Measurements from ENCODE around the gene DVL1. TPM values are rescaled to one million over a fixed set of nuclear protein-coding genes. Genes with fewer than 3 reads are reported as not detected.
"Not testable (repeated sequence)": the region's sequence is repeated elsewhere in the genome, so short reads cannot be mapped to it uniquely, and the experiment has no call there.

Gene DVL1
- polyA plus RNA-seq, 1 donor from 2014 or later = 100 TPM

GRCh38 chr1:1317420-1317819 is 31.8 kb downstream of the DVL1 start:
- no peaks in the 10 kb centered on the region for H3K27me3 ChIP-seq (ENCODE audit: insufficient read depth, low read depth, low read length)
- H3F3A ChIP-seq (ENCODE audit: insufficient read depth, low read length, poor library complexity, severe bottlenecking) = no peaks in the 10 kb centered on the region
- TF ChIP-seq MXI1 (conservative IDR thresholded peaks at IDR 0.05; ENCODE audit: poor library complexity, severe bottlenecking) (no peak), POLR2AphosphoS5 (IDR thresholded peaks at IDR 0.05) (no peak), EZH2 (IDR thresholded peaks at IDR 0.05; ENCODE audit: borderline replicate concordance, insufficient read depth, low read length, poor library complexity, severe bottlenecking) (no peak), TAF1 (IDR thresholded peaks at IDR 0.05; ENCODE audit: low read depth) (no peak), RAD21 (conservative IDR thresholded peaks at IDR 0.05) (no peak), SMC3 (conservative IDR thresholded peaks at IDR 0.05; ENCODE audit: poor library complexity) (no peak), EP300 (conservative IDR thresholded peaks at IDR 0.05; ENCODE audit: poor library complexity, severe bottlenecking) (no peak), CTCF (IDR thresholded peaks at IDR 0.05; ENCODE audit: poor library complexity, severe bottlenecking) (no peak)
- TF ChIP-seq, protein P1, sequence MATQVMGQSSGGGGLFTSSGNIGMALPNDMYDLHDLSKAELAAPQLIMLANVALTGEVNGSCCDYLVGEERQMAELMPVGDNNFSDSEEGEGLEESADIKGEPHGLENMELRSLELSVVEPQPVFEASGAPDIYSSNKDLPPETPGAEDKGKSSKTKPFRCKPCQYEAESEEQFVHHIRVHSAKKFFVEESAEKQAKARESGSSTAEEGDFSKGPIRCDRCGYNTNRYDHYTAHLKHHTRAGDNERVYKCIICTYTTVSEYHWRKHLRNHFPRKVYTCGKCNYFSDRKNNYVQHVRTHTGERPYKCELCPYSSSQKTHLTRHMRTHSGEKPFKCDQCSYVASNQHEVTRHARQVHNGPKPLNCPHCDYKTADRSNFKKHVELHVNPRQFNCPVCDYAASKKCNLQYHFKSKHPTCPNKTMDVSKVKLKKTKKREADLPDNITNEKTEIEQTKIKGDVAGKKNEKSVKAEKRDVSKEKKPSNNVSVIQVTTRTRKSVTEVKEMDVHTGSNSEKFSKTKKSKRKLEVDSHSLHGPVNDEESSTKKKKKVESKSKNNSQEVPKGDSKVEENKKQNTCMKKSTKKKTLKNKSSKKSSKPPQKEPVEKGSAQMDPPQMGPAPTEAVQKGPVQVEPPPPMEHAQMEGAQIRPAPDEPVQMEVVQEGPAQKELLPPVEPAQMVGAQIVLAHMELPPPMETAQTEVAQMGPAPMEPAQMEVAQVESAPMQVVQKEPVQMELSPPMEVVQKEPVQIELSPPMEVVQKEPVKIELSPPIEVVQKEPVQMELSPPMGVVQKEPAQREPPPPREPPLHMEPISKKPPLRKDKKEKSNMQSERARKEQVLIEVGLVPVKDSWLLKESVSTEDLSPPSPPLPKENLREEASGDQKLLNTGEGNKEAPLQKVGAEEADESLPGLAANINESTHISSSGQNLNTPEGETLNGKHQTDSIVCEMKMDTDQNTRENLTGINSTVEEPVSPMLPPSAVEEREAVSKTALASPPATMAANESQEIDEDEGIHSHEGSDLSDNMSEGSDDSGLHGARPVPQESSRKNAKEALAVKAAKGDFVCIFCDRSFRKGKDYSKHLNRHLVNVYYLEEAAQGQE (IDR thresholded peaks at IDR 0.05; ENCODE audit: borderline replicate concordance) = no peak
- H3K9me2 ChIP-seq (ENCODE audit: insufficient read depth, low read length) = no peaks in the 10 kb centered on the region
- H3K27ac ChIP-seq (ENCODE audit: low read length) = no peak overlapping the region
- H3K4me2 ChIP-seq (ENCODE audit: low read length) = no peak overlapping the region
- no peak overlapping the region for H2AFZ ChIP-seq (ENCODE audit: low read depth, low read length)
- no peak overlapping the region for H3K4me3 ChIP-seq (ENCODE audit: low read length)
- H3K36me3 ChIP-seq (ENCODE audit: insufficient read depth, low read length) = no peaks in the 10 kb centered on the region
- H3K9me3 ChIP-seq (ENCODE audit: low read length) = no peaks in the 10 kb centered on the region
- H4K20me1 ChIP-seq (ENCODE audit: insufficient read depth) = peaks cover 16% of the 10 kb centered on the region
- H3K79me2 ChIP-seq (replicated peaks; ENCODE audit: insufficient read depth, low read length) = peaks cover 7% of the 10 kb centered on the region
- no peak overlapping the region for H3K9ac ChIP-seq (ENCODE audit: low read length)

GRCh38 chr1:1316199-1316598 is 33.0 kb downstream of the DVL1 start:
- not testable (repeated sequence) for H3K27ac ChIP-seq (ENCODE audit: low read length); H3K9me2 ChIP-seq (ENCODE audit: insufficient read depth, low read length); H3K9ac ChIP-seq (ENCODE audit: low read length); H3K27me3 ChIP-seq (ENCODE audit: insufficient read depth, low read depth, low read length); H3K4me2 ChIP-seq (ENCODE audit: low read length); H3K4me3 ChIP-seq (ENCODE audit: low read length); H3K9me3 ChIP-seq (ENCODE audit: low read length); H3F3A ChIP-seq (ENCODE audit: insufficient read depth, low read length, poor library complexity, severe bottlenecking); H2AFZ ChIP-seq (ENCODE audit: low read depth, low read length); H3K36me3 ChIP-seq (ENCODE audit: insufficient read depth, low read length); H3K79me2 ChIP-seq (replicated peaks; ENCODE audit: insufficient read depth, low read length)
- peaks cover 11% of the 10 kb centered on the region for H4K20me1 ChIP-seq (ENCODE audit: insufficient read depth)

DNA sequence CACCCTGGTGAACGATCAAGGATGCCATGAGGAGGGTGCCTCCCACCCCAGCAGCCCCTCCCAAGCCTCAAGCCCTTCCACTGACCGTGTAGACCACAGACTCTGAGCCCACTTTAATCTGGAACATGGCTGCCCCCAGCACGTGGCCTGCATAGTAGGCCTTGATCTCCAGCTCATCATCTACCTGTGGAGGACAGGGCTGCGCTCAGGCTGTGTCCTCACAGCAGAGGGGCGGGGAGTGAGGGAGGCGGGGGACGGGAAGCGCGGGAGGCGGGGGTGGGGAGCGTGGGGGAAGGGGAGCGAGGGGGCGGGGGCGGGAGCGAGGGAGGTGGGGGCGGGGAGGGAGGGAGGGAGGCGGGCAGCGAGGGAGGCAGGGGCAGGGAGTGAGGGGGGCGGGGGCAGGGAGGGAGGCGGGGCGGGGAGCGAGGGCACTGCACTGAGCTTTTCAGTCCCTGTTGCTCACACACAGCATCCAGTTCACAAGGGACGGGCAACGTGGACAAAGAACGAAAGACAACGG is 33.7 kb downstream of the DVL1 start:
- peaks cover 5% of the 10 kb centered on the region for H4K20me1 ChIP-seq (ENCODE audit: insufficient read depth)
- no peaks in the 10 kb centered on the region for H3K9me2 ChIP-seq (ENCODE audit: insufficient read depth, low read length)
- no peak overlapping the region for H3K9ac ChIP-seq (ENCODE audit: low read length)
- H3K4me2 ChIP-seq (ENCODE audit: low read length) = no peak overlapping the region
- no peaks in the 10 kb centered on the region for H3K9me3 ChIP-seq (ENCODE audit: low read length)
- H3K79me2 ChIP-seq (replicated peaks; ENCODE audit: insufficient read depth, low read length) = no peaks in the 10 kb centered on the region
- no peak overlapping the region for H3K27ac ChIP-seq (ENCODE audit: low read length)
- no peaks in the 10 kb centered on the region for H3K27me3 ChIP-seq (ENCODE audit: insufficient read depth, low read depth, low read length)
- no peaks in the 10 kb centered on the region for H3K36me3 ChIP-seq (ENCODE audit: insufficient read depth, low read length)
- TF ChIP-seq SMC3 (conservative IDR thresholded peaks at IDR 0.05; ENCODE audit: poor library complexity) = no peak
- no peak for TF ChIP-seq EZH2 (IDR thresholded peaks at IDR 0.05; ENCODE audit: borderline replicate concordance, insufficient read depth, low read length, poor library complexity, severe bottlenecking)
- TF ChIP-seq RAD21 (conservative IDR thresholded peaks at IDR 0.05) = no peak
- no peak for TF ChIP-seq TAF1 (IDR thresholded peaks at IDR 0.05; ENCODE audit: low read depth)
- TF ChIP-seq POLR2AphosphoS5 (IDR thresholded peaks at IDR 0.05) = no peak
- no peak for TF ChIP-seq MXI1 (conservative IDR thresholded peaks at IDR 0.05; ENCODE audit: poor library complexity, severe bottlenecking)
- TF ChIP-seq EP300 (conservative IDR thresholded peaks at IDR 0.05; ENCODE audit: poor library complexity, severe bottlenecking) = no peak
- TF ChIP-seq, protein P1 (IDR thresholded peaks at IDR 0.05; ENCODE audit: borderline replicate concordance) = no peak
- TF ChIP-seq CTCF (IDR thresholded peaks at IDR 0.05; ENCODE audit: poor library complexity, severe bottlenecking) = no peak
- no peaks in the 10 kb centered on the region for H3F3A ChIP-seq (ENCODE audit: insufficient read depth, low read length, poor library complexity, severe bottlenecking)
- H2AFZ ChIP-seq (ENCODE audit: low read depth, low read length) = no peak overlapping the region
- H3K4me3 ChIP-seq (ENCODE audit: low read length) = no peak overlapping the region
